Esophagus muscularis mucosa (tissue), 3 donors: ENCODE measurements around the gene MAML3.

Source experiments
- POLR2A ChIP-seq: fragments of 450-650 bp; IDR thresholded peaks from one replicate; pipeline ENCODE4 v1.6.1; 2017; ENCODE audit warnings: antibody characterized with exemption, moderate library complexity, mild to moderate bottlenecking, low read depth
- POLR2AphosphoS5 ChIP-seq, 2 donors: sonication (generic); formaldehyde crosslinking; IDR thresholded peaks; one replicate each; pipeline ENCODE4 v1.6.1; 2017; ENCODE audit warnings: antibody characterized with exemption in 2 of 2
- TF ChIP-seq, protein P1 (sequence below), 3 experiments: fragments of 200-600 bp in 2 of 3; fragments of 450-650 bp in 1 of 3; sonication (generic) in 2 of 3; IDR thresholded peaks; one replicate each; pipeline ENCODE4 v1.5.1; 2017 to 2019; ENCODE audit warnings: antibody characterized with exemption in 3 of 3, mild to moderate bottlenecking in 2 of 3, moderate library complexity in 1 of 3

DNA sequence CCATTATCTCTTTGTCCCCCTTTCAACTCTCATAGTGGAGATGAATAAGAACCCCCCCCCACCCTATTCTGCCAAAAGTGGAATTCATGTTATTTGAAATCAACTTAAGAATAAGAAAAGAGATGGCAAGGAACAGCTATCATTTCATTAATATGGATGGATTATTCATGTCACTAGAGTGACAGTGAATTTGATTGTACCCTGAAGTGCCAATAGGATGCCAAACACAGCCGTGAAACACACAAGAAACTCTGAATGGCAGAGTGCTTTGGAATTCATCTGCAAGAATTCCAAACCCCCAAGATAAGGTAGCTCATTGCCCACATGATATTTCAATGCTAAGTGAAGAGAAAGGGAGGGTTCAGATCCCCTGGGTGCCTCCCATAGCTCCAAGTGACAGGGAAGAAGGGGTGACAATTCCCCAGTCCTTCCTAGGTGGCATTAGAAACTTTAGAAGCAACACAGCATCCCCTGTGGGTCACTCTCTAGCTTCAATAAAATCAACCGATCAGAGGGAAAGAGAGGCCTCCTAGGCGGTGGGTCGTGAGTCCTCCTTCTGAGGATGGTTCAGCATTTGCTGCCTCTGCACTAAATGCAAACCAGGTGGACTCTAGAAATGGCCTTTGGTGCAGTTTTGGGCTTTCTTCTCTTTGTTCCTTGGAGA, 404.0 kb downstream of the MAML3 start:
- TF ChIP-seq, protein P1, sequence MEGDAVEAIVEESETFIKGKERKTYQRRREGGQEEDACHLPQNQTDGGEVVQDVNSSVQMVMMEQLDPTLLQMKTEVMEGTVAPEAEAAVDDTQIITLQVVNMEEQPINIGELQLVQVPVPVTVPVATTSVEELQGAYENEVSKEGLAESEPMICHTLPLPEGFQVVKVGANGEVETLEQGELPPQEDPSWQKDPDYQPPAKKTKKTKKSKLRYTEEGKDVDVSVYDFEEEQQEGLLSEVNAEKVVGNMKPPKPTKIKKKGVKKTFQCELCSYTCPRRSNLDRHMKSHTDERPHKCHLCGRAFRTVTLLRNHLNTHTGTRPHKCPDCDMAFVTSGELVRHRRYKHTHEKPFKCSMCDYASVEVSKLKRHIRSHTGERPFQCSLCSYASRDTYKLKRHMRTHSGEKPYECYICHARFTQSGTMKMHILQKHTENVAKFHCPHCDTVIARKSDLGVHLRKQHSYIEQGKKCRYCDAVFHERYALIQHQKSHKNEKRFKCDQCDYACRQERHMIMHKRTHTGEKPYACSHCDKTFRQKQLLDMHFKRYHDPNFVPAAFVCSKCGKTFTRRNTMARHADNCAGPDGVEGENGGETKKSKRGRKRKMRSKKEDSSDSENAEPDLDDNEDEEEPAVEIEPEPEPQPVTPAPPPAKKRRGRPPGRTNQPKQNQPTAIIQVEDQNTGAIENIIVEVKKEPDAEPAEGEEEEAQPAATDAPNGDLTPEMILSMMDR (IDR thresholded peaks at IDR 0.05), result no peak
- no peak for TF ChIP-seq POLR2AphosphoS5 (IDR thresholded peaks at IDR 0.05)
- TF ChIP-seq POLR2A, result no peak
